Kidney tubule cell (primary cell): ENCODE data around the gene CMIP.
A peak's percentile ranks its signal among the peaks of the same experiment; 100 is the strongest.

ENCODE experiments used
- DNase-seq: peaks from one replicate; pipeline ENCODE4 v3.0.0-alpha.2; 2018; ENCODE audit warnings: low spot score

The CMIP gene

GRCh38 chr16:81551151-81551808, 106.7 kb downstream of the CMIP start:
- DNase-seq, result peak; percentile 83

DNA sequence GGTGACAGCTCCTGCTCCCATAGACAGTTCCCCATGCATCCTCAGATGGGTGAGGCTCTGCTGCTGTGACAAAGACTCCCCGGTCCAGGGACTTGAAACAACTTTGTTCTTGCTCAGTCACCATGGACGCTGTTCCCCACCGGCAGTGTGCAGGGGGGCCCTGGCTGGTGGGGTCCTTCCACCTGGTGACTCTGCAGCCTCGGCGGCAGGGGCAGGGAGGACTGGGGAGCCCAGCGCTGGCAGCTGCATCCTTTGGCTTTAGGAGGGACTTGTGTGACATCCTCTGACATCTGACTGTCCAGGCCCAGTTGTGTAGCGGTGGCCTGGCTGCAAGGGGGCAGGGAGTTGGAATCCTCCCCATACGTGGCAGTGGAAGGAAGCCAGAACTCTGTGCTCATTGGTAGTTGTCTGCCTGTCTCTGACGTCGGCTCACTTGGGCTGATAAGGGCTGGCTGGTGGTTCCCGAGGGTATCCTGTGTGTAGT, 107.3 kb downstream of the CMIP start:
- DNase-seq, result no peak

- DNase-seq, result no peak
These were observed 108.1 kb downstream of the CMIP start for GRCh38 chr16:81552743-81553079.

DNA sequence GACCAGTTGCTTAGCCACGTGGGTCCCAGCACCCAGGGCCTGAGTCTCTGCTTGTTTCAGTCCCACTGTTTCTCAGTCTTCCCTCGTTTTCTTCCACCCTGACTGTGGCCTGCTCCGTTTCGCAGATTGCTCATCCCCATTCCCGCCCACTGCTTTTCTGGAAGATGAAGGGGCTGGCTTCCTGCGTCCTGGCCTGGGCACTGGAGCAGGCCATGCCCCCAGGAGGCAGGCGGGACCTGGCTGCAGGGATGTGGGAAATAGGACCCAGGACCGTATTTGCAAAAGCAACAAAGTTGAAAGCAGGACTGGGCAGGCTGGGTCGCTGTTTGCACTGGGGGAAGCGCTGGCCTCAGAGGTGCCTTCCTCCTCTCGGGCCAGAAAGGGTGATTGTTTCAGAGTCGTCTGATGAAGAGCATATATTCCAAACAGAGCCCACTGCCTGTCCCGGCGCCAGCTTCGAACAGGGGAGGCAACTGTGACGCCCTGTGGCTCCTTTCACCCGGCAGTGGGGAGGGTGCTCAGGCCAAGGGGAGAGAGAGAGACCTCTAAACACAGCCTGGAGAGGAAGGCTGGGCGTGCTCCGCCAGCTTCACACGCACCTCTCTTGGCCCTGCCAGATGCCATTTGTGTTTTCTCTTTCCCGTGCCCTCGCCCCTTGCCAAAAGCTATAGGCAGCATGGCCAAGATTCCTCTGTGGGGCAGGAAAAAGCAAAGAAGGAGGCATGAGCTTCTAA, 108.6 kb downstream of the CMIP start:
- no peak for DNase-seq

DNA sequence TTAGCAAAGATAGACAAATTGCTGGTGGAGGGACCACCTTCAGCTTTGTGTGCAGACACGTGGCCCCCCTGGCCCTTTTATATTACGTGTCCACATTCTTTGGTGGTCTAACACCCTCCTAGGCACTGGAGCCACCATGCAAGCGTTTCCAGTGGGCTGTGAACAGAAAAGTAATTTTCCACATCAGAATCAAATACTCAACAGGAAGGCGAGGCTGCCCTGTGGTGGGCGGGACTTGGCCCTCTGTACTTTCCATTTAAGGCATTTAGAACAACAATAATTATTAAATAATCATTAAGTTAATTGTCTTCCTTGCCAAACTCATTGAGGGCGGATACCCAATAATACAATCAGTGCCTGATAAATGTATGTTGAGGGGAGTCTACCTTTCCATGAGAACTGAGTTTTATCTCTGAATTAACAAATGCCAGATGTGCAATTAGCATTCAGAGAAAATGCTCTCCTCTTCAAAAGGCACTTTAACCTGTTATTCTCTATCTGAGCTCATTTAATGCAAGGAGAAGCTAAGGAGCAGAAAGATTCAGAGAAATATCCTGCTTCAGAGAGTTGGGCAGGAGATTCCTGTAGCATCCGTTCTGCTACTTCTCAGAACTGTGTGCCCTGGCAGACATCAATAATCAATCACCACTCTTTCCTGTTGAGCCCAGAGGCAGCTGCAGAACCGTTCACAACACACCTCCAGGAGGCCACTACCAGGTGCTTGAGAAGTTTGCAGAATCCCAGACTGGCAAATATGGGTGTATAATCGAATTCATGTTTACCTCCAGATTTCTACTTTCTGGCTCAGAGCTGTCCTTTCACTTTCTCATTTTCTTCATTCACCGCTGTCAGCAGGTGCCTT, 109.4 kb downstream of the CMIP start:
- DNase-seq, result no peak

GRCh38 chr16:81554979-81555378, 110.4 kb downstream of the CMIP start:
- no peak for DNase-seq

- no peak for DNase-seq
These were observed 111.1 kb downstream of the CMIP start for GRCh38 chr16:81555660-81556059.

- DNase-seq, result peak; percentile 53
These were observed 112.2 kb downstream of the CMIP start for GRCh38 chr16:81556715-81557284.

DNA sequence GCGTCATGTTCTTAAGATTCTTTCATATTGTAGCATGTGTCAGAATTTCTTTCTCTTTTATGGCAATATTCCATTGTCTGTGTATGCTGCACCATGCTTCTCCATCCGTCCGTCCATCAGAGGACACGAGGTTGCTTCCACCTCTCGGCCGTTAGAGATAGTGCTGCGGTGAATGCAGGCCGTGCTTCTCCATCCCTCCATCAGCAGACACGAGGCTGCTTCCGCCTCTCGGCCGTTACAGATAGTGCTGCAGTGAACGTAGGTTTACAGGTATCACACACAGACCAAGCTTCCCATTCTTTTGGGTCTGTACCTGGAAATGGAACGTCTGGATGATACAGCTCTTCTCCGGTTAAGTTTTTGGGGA, 113.5 kb downstream of the CMIP start:
- DNase-seq, result no peak

GRCh38 chr16:81558444-81559175, 114.0 kb downstream of the CMIP start:
- DNase-seq, result peak; percentile 43

- peak; percentile 70 for DNase-seq
These were observed 116.5 kb downstream of the CMIP start for GRCh38 chr16:81560979-81561657.

DNA sequence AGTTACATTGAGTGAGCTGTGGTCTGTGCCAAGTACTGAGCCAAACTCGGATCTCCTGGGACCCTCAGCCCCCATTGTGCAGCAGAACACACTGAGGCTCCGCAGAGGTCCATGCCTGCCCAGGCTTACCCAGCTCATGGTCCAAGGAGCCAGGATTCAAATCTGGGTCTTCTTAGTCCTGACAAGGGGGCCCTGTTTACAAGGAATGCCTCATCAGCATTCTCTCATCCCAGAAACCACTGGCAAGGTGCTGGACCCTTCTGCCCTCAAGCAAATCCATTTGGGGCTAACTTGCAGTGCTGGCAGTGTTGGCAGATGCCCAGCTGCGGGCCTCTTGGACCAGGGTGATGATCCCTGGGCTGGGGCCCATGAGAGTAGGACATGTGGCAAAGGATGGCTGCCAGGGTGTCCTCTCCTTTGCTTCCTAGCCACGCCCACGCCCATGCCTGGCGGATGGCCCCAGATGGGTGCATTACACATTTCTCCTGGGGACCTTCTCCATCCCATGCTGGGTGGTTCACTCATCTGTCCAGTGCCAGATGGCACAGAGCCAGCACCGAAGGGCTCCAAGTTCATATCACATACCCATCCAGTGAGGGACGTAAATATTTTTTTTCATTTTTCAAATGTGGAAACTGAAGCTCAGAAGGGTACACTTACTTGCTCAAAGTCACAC, 117.7 kb downstream of the CMIP start:
- DNase-seq, result no peak

GRCh38 chr16:81562926-81563325, 118.3 kb downstream of the CMIP start:
- no peak for DNase-seq

GRCh38 chr16:81564421-81564911, 119.9 kb downstream of the CMIP start:
- DNase-seq, result no peak

DNA sequence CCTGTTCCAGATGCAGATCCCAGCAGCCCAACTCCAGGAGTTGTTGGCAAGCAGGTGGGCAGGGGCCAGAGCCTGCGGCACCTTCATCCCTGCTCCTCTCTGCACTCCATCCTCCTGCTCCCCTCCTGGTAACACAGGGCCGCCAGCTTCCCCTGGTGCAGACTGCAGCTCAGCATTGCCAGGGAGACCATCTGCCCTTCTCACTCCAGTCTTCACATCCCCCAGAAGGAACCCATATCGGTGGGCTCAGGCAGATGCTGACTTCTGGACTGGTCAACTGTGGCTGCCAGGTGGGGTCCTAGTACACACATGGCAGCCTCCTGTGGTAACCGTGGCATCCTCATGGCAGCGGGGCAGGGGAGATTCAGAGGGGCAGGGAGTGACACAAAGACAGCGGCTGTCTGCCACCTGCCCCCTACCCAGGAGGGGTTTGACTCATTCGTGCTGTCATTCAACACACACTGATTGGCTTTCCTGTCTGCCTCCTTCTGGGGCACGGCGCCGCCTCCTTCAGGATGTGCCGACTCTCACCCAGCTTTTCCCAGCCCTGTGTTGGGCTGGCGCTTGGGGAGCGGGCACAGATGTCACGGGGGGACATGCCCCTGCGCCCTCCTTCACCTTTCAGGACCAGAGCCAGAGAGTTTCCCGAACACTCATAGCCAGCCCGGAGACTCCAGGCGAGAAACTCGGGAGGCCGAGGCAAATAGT, 120.9 kb downstream of the CMIP start:
- DNase-seq, result no peak

- no peak for DNase-seq
These were observed 121.7 kb downstream of the CMIP start for GRCh38 chr16:81566086-81567007.

DNA sequence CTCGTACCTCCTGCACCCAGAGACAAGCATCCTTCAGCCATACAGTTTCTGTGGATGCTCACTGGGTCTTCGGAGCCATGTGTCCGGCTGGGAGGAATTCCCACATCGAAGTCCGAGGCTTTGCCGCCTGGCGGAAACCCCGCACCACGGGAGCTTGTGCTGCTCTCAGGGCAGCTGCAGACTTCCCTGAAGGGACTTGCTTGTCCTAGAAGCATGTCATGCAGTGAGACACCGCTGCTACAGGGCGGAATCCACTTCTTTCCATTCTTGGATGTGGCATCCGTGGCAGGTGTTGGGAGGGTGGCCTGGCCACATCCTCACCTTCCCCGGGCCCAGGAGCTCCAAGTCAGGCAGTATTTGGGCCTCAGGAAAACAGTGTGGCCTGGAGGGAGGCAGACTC, 122.5 kb downstream of the CMIP start:
- DNase-seq, result no peak

DNA sequence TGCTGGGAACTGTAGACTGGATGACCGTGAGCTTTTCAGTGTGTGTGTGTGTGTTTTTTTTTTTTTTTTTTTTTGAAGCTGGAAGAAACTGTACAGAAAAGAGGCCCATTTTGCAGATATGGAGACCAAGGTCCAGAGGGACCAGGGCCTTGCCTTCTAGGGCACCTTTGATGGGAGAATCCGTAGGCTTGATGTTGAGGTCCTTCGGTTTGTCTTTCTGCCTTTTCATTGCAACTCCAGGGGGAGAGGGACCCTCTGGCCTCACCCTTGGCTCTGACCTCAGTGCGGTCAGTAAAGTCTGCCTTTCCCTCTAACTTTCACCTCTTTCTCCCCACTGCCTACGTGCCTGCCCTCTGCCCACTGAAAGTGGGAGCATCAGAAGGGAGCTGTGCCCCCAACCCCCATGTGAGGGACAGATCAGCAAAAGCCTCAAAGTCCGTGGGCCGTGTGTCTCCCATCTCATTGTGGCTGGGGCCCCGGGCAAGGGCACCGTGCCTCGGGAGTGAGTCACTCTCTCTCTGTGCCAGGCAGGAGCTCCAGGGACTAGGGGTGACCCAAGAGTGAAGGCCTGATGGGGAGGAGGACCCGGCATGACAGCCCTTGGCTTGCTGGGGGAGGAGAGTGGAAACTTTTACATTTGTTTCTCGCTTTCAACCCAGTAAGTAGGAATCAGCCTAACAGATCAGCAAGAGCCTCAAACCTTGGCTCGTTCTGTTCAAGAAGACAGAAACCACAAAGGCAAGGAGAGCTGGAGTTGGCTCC, 123.6 kb downstream of the CMIP start:
- peak; percentile 85 for DNase-seq
